ENCODE results near the gene MIAT. TPM values are rescaled to one million over a fixed set of nuclear protein-coding genes. Genes with fewer than 3 reads are reported as not detected.

Gene MIAT
- total and polyA plus RNA-seq, 2 of the 8 experiments (the other 6 are each of a cell fraction or from before 2014, with no cell fraction given), result 27.6 to 36.0 TPM

DNA sequence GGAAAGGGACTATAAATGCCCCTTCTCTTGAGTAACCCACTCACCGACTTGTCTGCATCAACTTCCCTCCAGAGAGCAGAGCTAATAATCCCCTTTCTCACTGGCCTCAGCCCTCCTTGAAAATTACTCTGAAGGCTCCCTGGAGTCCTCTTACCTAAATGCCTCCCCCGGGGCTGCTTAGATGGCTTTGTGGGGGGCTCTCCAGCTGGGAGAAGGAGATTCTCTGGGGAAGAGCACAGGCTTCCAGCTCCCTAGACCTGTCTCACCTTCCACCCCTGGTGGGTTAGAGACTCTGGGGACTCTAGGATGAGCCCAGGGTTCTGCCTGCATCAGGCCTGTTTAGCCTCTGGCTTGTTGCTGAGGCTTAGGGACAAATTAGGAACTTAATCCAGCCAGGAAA is 39.8 kb downstream of the MIAT start (continued):
- TF ChIP-seq, protein P1, sequence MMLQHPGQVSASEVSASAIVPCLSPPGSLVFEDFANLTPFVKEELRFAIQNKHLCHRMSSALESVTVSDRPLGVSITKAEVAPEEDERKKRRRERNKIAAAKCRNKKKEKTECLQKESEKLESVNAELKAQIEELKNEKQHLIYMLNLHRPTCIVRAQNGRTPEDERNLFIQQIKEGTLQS (IDR thresholded peaks at IDR 0.05; ENCODE audit: insufficient read depth, low read depth, low read length), result no peak
- no peak for TF ChIP-seq NANOG (IDR thresholded peaks at IDR 0.05; ENCODE audit: insufficient read depth, low read depth, low read length, poor library complexity, severe bottlenecking)

Data from H1 (cell line).